ENCODE results near the gene APOBEC3A.

GRCh38 chr22:38943201-38943600, 14.2 kb upstream of the APOBEC3A start:
- peak; percentile 18; the same call in 1 of the 2 replicates for TF ChIP-seq CTCF (IDR thresholded peaks at IDR 0.05; ENCODE audit: low read length)
- no peak for TF ChIP-seq EZH2 (IDR thresholded peaks at IDR 0.05; ENCODE audit: borderline replicate concordance, low read length)

All from OCI-LY1 (cell line).